GM18868 (cell line): ENCODE measurements around the gene MAGEC1.
"Not testable (repeated sequence)": the region's sequence is repeated elsewhere in the genome, so short reads cannot be mapped to it uniquely, and the experiment has no call there.

Source experiments
- ATAC-seq: cut with Tn5 transposase; IDR thresholded peaks from one replicate; pipeline ENCODE4 v1.9.1; 2021; ENCODE audit warnings: mild to moderate bottlenecking, moderate library complexity; ENCODE audit not compliant: unreplicated experiment

MAGEC1 gene

GRCh38 chrX:141903400-141904155, at the start of gene MAGEC1:
MAGEC1 (plus strand) TSS chrX:141903894; CDS start chrX:141905073, 1,179 bp downstream.
- ATAC-seq, result no peak

- no peak for ATAC-seq
Measured at GRCh38 chrX:141857479-141857878, 46.2 kb upstream of the MAGEC1 start.

- ATAC-seq, result no peak
Measured at GRCh38 chrX:141879616-141880015, 24.1 kb upstream of the MAGEC1 start.

- ATAC-seq, result not testable (repeated sequence)
Measured at GRCh38 chrX:141888811-141889210, 14.9 kb upstream of the MAGEC1 start.

GRCh38 chrX:141894733-141895132, 9.0 kb upstream of the MAGEC1 start:
- no peak for ATAC-seq

- ATAC-seq, result no peak
Measured at GRCh38 chrX:141897690-141898089, 6.0 kb upstream of the MAGEC1 start.

- ATAC-seq, result no peak
Measured at GRCh38 chrX:141902366-141902765, 1.3 kb upstream of the MAGEC1 start.

- no peak for ATAC-seq
Measured at GRCh38 chrX:141904262-141904661, 568 bp downstream of the MAGEC1 start.

GRCh38 chrX:141917801-141918200, 14.1 kb downstream of the MAGEC1 start:
- no peak for ATAC-seq

GRCh38 chrX:141924293-141924692, 20.6 kb downstream of the MAGEC1 start:
- no peak for ATAC-seq

- ATAC-seq, result no peak
Measured at GRCh38 chrX:141928432-141928831, 24.7 kb downstream of the MAGEC1 start.

GRCh38 chrX:141934059-141934641, 30.5 kb downstream of the MAGEC1 start:
- no peak for ATAC-seq

- ATAC-seq, result no peak
Measured at GRCh38 chrX:141935645-141936044, 32.0 kb downstream of the MAGEC1 start.

GRCh38 chrX:141936080-141936479, 32.4 kb downstream of the MAGEC1 start:
- ATAC-seq, result no peak

GRCh38 chrX:141941234-141941633, 37.5 kb downstream of the MAGEC1 start:
- ATAC-seq, result no peak

- ATAC-seq, result no peak
Measured at GRCh38 chrX:141945426-141945825, 41.7 kb downstream of the MAGEC1 start.

GRCh38 chrX:141947350-141947749, 43.7 kb downstream of the MAGEC1 start:
- no peak for ATAC-seq

- no peak for ATAC-seq
Measured at GRCh38 chrX:141952603-141953002, 48.9 kb downstream of the MAGEC1 start.

GRCh38 chrX:141958675-141959074, 55.0 kb downstream of the MAGEC1 start:
- ATAC-seq, result no peak
